ENCODE data around the gene CYSLTR2.
A peak's percentile ranks its signal among the peaks of the same experiment; 100 is the strongest.
"Not testable (repeated sequence)": the region's sequence is repeated elsewhere in the genome, so short reads cannot be mapped to it uniquely, and the experiment has no call there.

The CYSLTR2 gene

GRCh38 chr13:48693998-48694397 is 40.3 kb downstream of the CYSLTR2 start:
- DNase-seq (ENCODE audit: low spot score), result no peak

GRCh38 chr13:48695776-48696175 is 42.0 kb downstream of the CYSLTR2 start:
- no peak for DNase-seq (ENCODE audit: low spot score)

GRCh38 chr13:48696676-48697075 is 42.9 kb downstream of the CYSLTR2 start:
- not testable (repeated sequence) for DNase-seq (ENCODE audit: low spot score)

GRCh38 chr13:48707405-48707804 is 53.7 kb downstream of the CYSLTR2 start:
- no peak for DNase-seq (ENCODE audit: low spot score)

GRCh38 chr13:48708764-48709163 is 55.0 kb downstream of the CYSLTR2 start:
- no peak for DNase-seq (ENCODE audit: low spot score)

- no peak for DNase-seq (ENCODE audit: low spot score)
Observed at GRCh38 chr13:48709213-48709612, 55.5 kb downstream of the CYSLTR2 start.

GRCh38 chr13:48710160-48710559 is 56.4 kb downstream of the CYSLTR2 start:
- no peak for DNase-seq (ENCODE audit: low spot score)

- DNase-seq (ENCODE audit: low spot score), result no peak
Observed at GRCh38 chr13:48712141-48712540, 58.4 kb downstream of the CYSLTR2 start.

- DNase-seq (ENCODE audit: low spot score), result no peak
Observed at GRCh38 chr13:48715977-48716376, 62.2 kb downstream of the CYSLTR2 start.

- DNase-seq (ENCODE audit: low spot score), result no peak
Observed at GRCh38 chr13:48720621-48721020, 66.9 kb downstream of the CYSLTR2 start.

GRCh38 chr13:48723168-48723567 is 69.4 kb downstream of the CYSLTR2 start:
- DNase-seq (ENCODE audit: low spot score), result no peak

GRCh38 chr13:48725271-48725670 is 71.5 kb downstream of the CYSLTR2 start:
- no peak for DNase-seq (ENCODE audit: low spot score)

GRCh38 chr13:48726711-48727110 is 73.0 kb downstream of the CYSLTR2 start:
- no peak for DNase-seq (ENCODE audit: low spot score)

GRCh38 chr13:48727241-48728011 is 73.7 kb downstream of the CYSLTR2 start:
- DNase-seq (ENCODE audit: low spot score), result no peak

GRCh38 chr13:48728226-48728625 is 74.5 kb downstream of the CYSLTR2 start:
- DNase-seq (ENCODE audit: low spot score), result no peak

GRCh38 chr13:48728876-48729275 is 75.1 kb downstream of the CYSLTR2 start:
- no peak for DNase-seq (ENCODE audit: low spot score)

GRCh38 chr13:48729856-48730255 is 76.1 kb downstream of the CYSLTR2 start:
- DNase-seq (ENCODE audit: low spot score), result no peak

- no peak for DNase-seq (ENCODE audit: low spot score)
Observed at GRCh38 chr13:48731001-48731658, 77.4 kb downstream of the CYSLTR2 start.

- peak; percentile 20 for DNase-seq (ENCODE audit: low spot score)
Observed at GRCh38 chr13:48731957-48732569, 78.3 kb downstream of the CYSLTR2 start.

- DNase-seq (ENCODE audit: low spot score), result no peak
Observed at GRCh38 chr13:48733739-48734335, 80.1 kb downstream of the CYSLTR2 start.

GRCh38 chr13:48735571-48735970 is 81.8 kb downstream of the CYSLTR2 start:
- no peak for DNase-seq (ENCODE audit: low spot score)

GRCh38 chr13:48737689-48738088 is 84.0 kb downstream of the CYSLTR2 start:
- DNase-seq (ENCODE audit: low spot score), result no peak

- DNase-seq (ENCODE audit: low spot score), result no peak
Observed at GRCh38 chr13:48738311-48738710, 84.6 kb downstream of the CYSLTR2 start.

Data from globus pallidus (tissue), 1 donor.